HuH-7 (cell line): ENCODE data around the gene C16orf96.

Experiments used
- DNase-seq: peaks from one replicate; pipeline ENCODE4 v3.0.0; 2011; ENCODE audit warnings: low spot score

Gene C16orf96

GRCh38 chr16:4556112-4556511 lies at the start of gene C16orf96:
TSS of gene C16orf96 (plus strand) at chr16:4556340. CDS start at chr16:4556490, 150 bp downstream.
- no peak for DNase-seq

- peak; percentile 56 for DNase-seq
Observed at GRCh38 chr16:4506450-4506849, 49.7 kb upstream of the C16orf96 start.

GRCh38 chr16:4507588-4508345 lies 48.4 kb upstream of the C16orf96 start:
- DNase-seq, result no peak

GRCh38 chr16:4508806-4509205 lies 47.3 kb upstream of the C16orf96 start:
- DNase-seq, result no peak

GRCh38 chr16:4509420-4509819 lies 46.7 kb upstream of the C16orf96 start:
- DNase-seq, result no peak

GRCh38 chr16:4510131-4510530 lies 46.0 kb upstream of the C16orf96 start:
- DNase-seq, result no peak

GRCh38 chr16:4510747-4511426 lies 45.3 kb upstream of the C16orf96 start:
- DNase-seq, result no peak

GRCh38 chr16:4511441-4512082 lies 44.6 kb upstream of the C16orf96 start:
- peak; percentile 80 for DNase-seq

GRCh38 chr16:4512473-4512872 lies 43.7 kb upstream of the C16orf96 start:
- DNase-seq, result no peak

- DNase-seq, result no peak
Observed at GRCh38 chr16:4513086-4513860, 42.9 kb upstream of the C16orf96 start.

GRCh38 chr16:4513881-4514280 lies 42.3 kb upstream of the C16orf96 start:
- no peak for DNase-seq

- no peak for DNase-seq
Observed at GRCh38 chr16:4514606-4515005, 41.5 kb upstream of the C16orf96 start.

- DNase-seq, result no peak
Observed at GRCh38 chr16:4515611-4516233, 40.4 kb upstream of the C16orf96 start.

GRCh38 chr16:4517812-4518680 lies 38.1 kb upstream of the C16orf96 start:
- DNase-seq, result peak; percentile 73

- no peak for DNase-seq
Observed at GRCh38 chr16:4519274-4520058, 36.7 kb upstream of the C16orf96 start.

- DNase-seq, result no peak
Observed at GRCh38 chr16:4520913-4521312, 35.2 kb upstream of the C16orf96 start.

GRCh38 chr16:4522051-4522581 lies 34.0 kb upstream of the C16orf96 start:
- DNase-seq, result no peak

- no peak for DNase-seq
Observed at GRCh38 chr16:4523686-4524085, 32.5 kb upstream of the C16orf96 start.

- no peak for DNase-seq
Observed at GRCh38 chr16:4524571-4524970, 31.6 kb upstream of the C16orf96 start.

- DNase-seq, result no peak
Observed at GRCh38 chr16:4525069-4525468, 31.1 kb upstream of the C16orf96 start.
